ENCODE results near the gene PHTF2. TPM values are rescaled to one million over a fixed set of nuclear protein-coding genes. Genes with fewer than 3 reads are reported as not detected.
A peak's percentile ranks its signal among the peaks of the same experiment; 100 is the strongest.

Gene PHTF2
- total RNA-seq, 1 experiment from 2014 or later: 52.0 TPM

DNA sequence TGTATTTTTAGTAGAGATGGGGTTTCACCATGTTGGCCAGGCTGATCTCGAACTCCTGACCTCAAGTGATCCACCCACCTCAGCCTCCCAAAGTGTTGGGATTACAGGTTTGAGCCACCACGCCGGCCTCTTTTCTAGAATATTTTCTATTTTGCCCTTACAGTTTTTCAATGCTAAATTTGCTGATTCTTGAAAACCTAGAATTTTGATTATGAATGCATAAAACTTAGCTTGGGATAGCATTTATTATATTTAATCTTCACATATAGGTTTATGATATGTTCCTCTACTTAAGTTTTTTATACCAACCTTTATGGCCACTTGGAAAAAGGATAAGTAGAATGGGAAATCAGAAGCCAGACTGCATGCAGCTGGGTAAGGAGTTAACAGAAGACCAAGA is 2.5 kb upstream of the PHTF2 start:
- intact Hi-C loops (cut with micrococcal nuclease; ENCODE audit: unreplicated experiment): loop anchor here (5.0 kb wide), 1 partner anchor 531 kb away; no protein-coding TSS in a partner anchor
- Histone ChIP-seq H3K36me3 (ENCODE audit: low read depth) (no peaks in the 10 kb centered on the region), H2AFZ (no peak overlapping the region), H3K4me3 (peak overlapping the region; percentile 85; the same call in 1 of the 2 replicates), H3F3A (ENCODE audit: insufficient read depth, low read depth) (0 out of 2 replicates have a peak, but pooled peaks cover 1% of the 10 kb centered on the region), H3K27me3 (ENCODE audit: insufficient read depth, low read depth) (no peaks in the 10 kb centered on the region), H3K9me2 (ENCODE audit: insufficient read depth) (no peaks in the 10 kb centered on the region), H3K9me3 (ENCODE audit: insufficient read depth, low read depth) (no peaks in the 10 kb centered on the region), H3K27ac (no peak overlapping the region), H3K4me1 (replicated peaks; ENCODE audit: insufficient read depth) (peaks cover 35% of the 10 kb centered on the region), H3K4me2 (peak overlapping the region; percentile 96), H4K20me1 (ENCODE audit: insufficient read depth) (no peaks in the 10 kb centered on the region), H3K79me2 (ENCODE audit: low read depth) (peaks cover 65% of the 10 kb centered on the region)
- CTCF ChIA-PET: no interaction called here
- no TSS peak for BruUV-seq (replicated peaks)
- POLR2A ChIA-PET (ENCODE audit: unreplicated experiment): no interaction called here
- TF ChIP-seq EZH2 (IDR thresholded peaks at IDR 0.05; ENCODE audit: low read depth): no peak
- TF ChIP-seq, protein P1, sequence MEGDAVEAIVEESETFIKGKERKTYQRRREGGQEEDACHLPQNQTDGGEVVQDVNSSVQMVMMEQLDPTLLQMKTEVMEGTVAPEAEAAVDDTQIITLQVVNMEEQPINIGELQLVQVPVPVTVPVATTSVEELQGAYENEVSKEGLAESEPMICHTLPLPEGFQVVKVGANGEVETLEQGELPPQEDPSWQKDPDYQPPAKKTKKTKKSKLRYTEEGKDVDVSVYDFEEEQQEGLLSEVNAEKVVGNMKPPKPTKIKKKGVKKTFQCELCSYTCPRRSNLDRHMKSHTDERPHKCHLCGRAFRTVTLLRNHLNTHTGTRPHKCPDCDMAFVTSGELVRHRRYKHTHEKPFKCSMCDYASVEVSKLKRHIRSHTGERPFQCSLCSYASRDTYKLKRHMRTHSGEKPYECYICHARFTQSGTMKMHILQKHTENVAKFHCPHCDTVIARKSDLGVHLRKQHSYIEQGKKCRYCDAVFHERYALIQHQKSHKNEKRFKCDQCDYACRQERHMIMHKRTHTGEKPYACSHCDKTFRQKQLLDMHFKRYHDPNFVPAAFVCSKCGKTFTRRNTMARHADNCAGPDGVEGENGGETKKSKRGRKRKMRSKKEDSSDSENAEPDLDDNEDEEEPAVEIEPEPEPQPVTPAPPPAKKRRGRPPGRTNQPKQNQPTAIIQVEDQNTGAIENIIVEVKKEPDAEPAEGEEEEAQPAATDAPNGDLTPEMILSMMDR (conservative IDR thresholded peaks at IDR 0.05): no peak
- DNase-seq: no peak

- no peaks in the 10 kb centered on the region for H3K9me2 ChIP-seq (ENCODE audit: insufficient read depth)
- no peaks in the 10 kb centered on the region for H3K36me3 ChIP-seq (ENCODE audit: low read depth)
- H3K9me3 ChIP-seq (ENCODE audit: insufficient read depth, low read depth): no peaks in the 10 kb centered on the region
- peaks cover 74% of the 10 kb centered on the region for H3K79me2 ChIP-seq (ENCODE audit: low read depth)
- H3K27ac ChIP-seq: no peak overlapping the region
- peak overlapping the region; percentile 85 for H3K4me3 ChIP-seq
- peak overlapping the region; percentile 94 for H2AFZ ChIP-seq
- ChIA-PET CTCF (no interaction called here), POLR2A (ENCODE audit: unreplicated experiment) (no interaction called here)
- DNase-seq: no peak
- no peaks in the 10 kb centered on the region for H4K20me1 ChIP-seq (ENCODE audit: insufficient read depth)
- no peaks in the 10 kb centered on the region for H3K27me3 ChIP-seq (ENCODE audit: insufficient read depth, low read depth)
- no peak for TF ChIP-seq EZH2 (IDR thresholded peaks at IDR 0.05; ENCODE audit: low read depth)
- TF ChIP-seq, protein P1 (conservative IDR thresholded peaks at IDR 0.05): no peak
- H3K4me1 ChIP-seq (replicated peaks; ENCODE audit: insufficient read depth): peaks cover 35% of the 10 kb centered on the region
- intact Hi-C loops (cut with micrococcal nuclease; ENCODE audit: unreplicated experiment): loop anchor here (5.0 kb wide), 1 partner anchor 530 kb away; no protein-coding TSS in a partner anchor
- H3F3A ChIP-seq (ENCODE audit: insufficient read depth, low read depth): no peaks in the 10 kb centered on the region
- no TSS peak for BruUV-seq (replicated peaks)
- peak overlapping the region; percentile 96 for H3K4me2 ChIP-seq
Measured at GRCh38 chr7:77796960-77797359, 1.6 kb upstream of the PHTF2 start.

GRCh38 chr7:77797734-77798393 is 709 bp upstream of the PHTF2 start:
- Histone ChIP-seq H2AFZ (peak overlapping the region; percentile 94), H3F3A (ENCODE audit: insufficient read depth, low read depth) (no peaks in the 10 kb centered on the region), H3K36me3 (ENCODE audit: low read depth) (no peaks in the 10 kb centered on the region), H3K9me3 (ENCODE audit: insufficient read depth, low read depth) (no peaks in the 10 kb centered on the region), H3K79me2 (ENCODE audit: low read depth) (peaks cover 74% of the 10 kb centered on the region), H3K27ac (peak overlapping the region; percentile 41), H3K4me1 (replicated peaks; ENCODE audit: insufficient read depth) (peaks cover 35% of the 10 kb centered on the region), H3K4me2 (peak overlapping the region; percentile 96), H3K27me3 (ENCODE audit: insufficient read depth, low read depth) (no peaks in the 10 kb centered on the region), H3K9me2 (ENCODE audit: insufficient read depth) (no peaks in the 10 kb centered on the region), H3K4me3 (peak overlapping the region; percentile 85), H4K20me1 (ENCODE audit: insufficient read depth) (no peaks in the 10 kb centered on the region)
- CTCF ChIA-PET: interaction anchor here (0.5 to 1.3 kb wide), 3 partner anchors 14 to 257 kb away, joined by 3 to 7 read pairs (median 3); no protein-coding TSS in a partner anchor
- TSS peak; percentile 91 for BruUV-seq (replicated peaks)
- TF ChIP-seq, protein P1 (conservative IDR thresholded peaks at IDR 0.05): no peak
- TF ChIP-seq EZH2 (IDR thresholded peaks at IDR 0.05; ENCODE audit: low read depth): no peak
- intact Hi-C loops (cut with micrococcal nuclease; ENCODE audit: unreplicated experiment): loop anchor here (1.0 to 5.0 kb wide), 4 partner anchors 36 to 529 kb away; no protein-coding TSS in a partner anchor
- POLR2A ChIA-PET (ENCODE audit: unreplicated experiment): interaction anchor here (0.6 kb wide), 1 partner anchor 102 kb away, joined by 3 read pairs; no protein-coding TSS in a partner anchor
- no peak for DNase-seq

Measured in PC-9 (cell line).